ENCODE data around the gene CYBRD1.

DNA sequence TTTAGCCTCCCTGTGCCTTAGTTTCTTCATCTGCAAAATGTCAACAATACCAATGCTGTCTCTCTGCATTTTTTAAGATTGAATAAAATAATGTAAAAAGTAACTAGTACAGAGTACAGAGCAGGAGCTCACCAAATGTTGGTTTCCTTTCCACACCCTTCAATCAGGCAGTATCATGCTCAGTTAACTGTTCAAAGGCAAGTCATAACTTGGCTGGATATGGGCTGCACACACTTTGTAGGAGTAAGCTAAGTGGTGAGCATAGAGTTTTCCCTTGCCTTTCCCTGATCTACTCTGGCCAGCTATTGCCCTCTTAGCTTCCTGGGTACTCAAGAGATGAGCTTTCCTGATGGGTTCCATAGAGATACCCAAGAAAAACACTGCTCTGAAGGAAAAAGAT, 77.9 kb downstream of the CYBRD1 start:
- TF ChIP-seq, protein P1, sequence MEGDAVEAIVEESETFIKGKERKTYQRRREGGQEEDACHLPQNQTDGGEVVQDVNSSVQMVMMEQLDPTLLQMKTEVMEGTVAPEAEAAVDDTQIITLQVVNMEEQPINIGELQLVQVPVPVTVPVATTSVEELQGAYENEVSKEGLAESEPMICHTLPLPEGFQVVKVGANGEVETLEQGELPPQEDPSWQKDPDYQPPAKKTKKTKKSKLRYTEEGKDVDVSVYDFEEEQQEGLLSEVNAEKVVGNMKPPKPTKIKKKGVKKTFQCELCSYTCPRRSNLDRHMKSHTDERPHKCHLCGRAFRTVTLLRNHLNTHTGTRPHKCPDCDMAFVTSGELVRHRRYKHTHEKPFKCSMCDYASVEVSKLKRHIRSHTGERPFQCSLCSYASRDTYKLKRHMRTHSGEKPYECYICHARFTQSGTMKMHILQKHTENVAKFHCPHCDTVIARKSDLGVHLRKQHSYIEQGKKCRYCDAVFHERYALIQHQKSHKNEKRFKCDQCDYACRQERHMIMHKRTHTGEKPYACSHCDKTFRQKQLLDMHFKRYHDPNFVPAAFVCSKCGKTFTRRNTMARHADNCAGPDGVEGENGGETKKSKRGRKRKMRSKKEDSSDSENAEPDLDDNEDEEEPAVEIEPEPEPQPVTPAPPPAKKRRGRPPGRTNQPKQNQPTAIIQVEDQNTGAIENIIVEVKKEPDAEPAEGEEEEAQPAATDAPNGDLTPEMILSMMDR (IDR thresholded peaks at IDR 0.05 in 4 of 5, conservative IDR thresholded peaks at IDR 0.05 in 1 of 5) = no peak
- no peak for TF ChIP-seq POLR2A (IDR thresholded peaks at IDR 0.05)

Measured in gastrocnemius medialis (tissue), 4 donors.